NCI-H524 (cell line): ENCODE data around the gene TBC1D8B.
"Not testable (repeated sequence)": the region's sequence is repeated elsewhere in the genome, so short reads cannot be mapped to it uniquely, and the experiment has no call there.

ENCODE experiments used
- DNase-seq, 2 experiments: peaks; one replicate each; lab custom pipeline; 2025; lab: John Stamatoyannopoulos, UW

The TBC1D8B gene

GRCh38 chrX:106802388-106803275 lies at the start of gene TBC1D8B:
TSS of gene TBC1D8B (plus strand) at chrX:106802673. CDS start at chrX:106802854, 181 bp downstream.
- DNase-seq: peak; percentile 91 to 95

GRCh38 chrX:106769288-106769687 lies 33.2 kb upstream of the TBC1D8B start:
- DNase-seq: not testable (repeated sequence)

GRCh38 chrX:106774981-106775380 lies 27.5 kb upstream of the TBC1D8B start:
- DNase-seq: no peak

- no peak for DNase-seq
Measured at GRCh38 chrX:106780264-106780663, 22.2 kb upstream of the TBC1D8B start.

- no peak for DNase-seq
Measured at GRCh38 chrX:106780664-106781377, 21.7 kb upstream of the TBC1D8B start.

- no peak for DNase-seq
Measured at GRCh38 chrX:106783716-106784115, 18.8 kb upstream of the TBC1D8B start.

- DNase-seq: peak in 1 of 2 experiments; percentile 3
Measured at GRCh38 chrX:106791495-106791894, 11.0 kb upstream of the TBC1D8B start.

- DNase-seq: peak in 1 of 2 experiments; percentile 64
Measured at GRCh38 chrX:106802063-106802387, 448 bp upstream of the TBC1D8B start.

- DNase-seq: no peak
Measured at GRCh38 chrX:106811131-106811910, 8.8 kb downstream of the TBC1D8B start.

- DNase-seq: not testable (repeated sequence)
Measured at GRCh38 chrX:106812930-106813329, 10.5 kb downstream of the TBC1D8B start.

- DNase-seq: not testable (repeated sequence)
Measured at GRCh38 chrX:106814093-106814492, 11.6 kb downstream of the TBC1D8B start.

GRCh38 chrX:106862972-106863688 lies 60.7 kb downstream of the TBC1D8B start:
- DNase-seq: peak in 1 of 2 experiments; percentile 41

- DNase-seq: no peak
Measured at GRCh38 chrX:106863697-106864096, 61.2 kb downstream of the TBC1D8B start.

GRCh38 chrX:106872796-106873195 lies 70.3 kb downstream of the TBC1D8B start:
- not testable (repeated sequence) for DNase-seq

GRCh38 chrX:106874075-106874474 lies 71.6 kb downstream of the TBC1D8B start:
- DNase-seq: peak in 1 of 2 experiments; percentile 40

GRCh38 chrX:106875151-106875550 lies 72.7 kb downstream of the TBC1D8B start:
- DNase-seq: no peak

GRCh38 chrX:106889468-106889867 lies 87.0 kb downstream of the TBC1D8B start:
- no peak for DNase-seq

- peak; percentile 28 to 69 for DNase-seq
Measured at GRCh38 chrX:106891762-106892460, 89.4 kb downstream of the TBC1D8B start.

GRCh38 chrX:106894392-106894909 lies 92.0 kb downstream of the TBC1D8B start:
- peak; percentile 43 to 85 for DNase-seq

GRCh38 chrX:106894978-106895452 lies 92.5 kb downstream of the TBC1D8B start:
- DNase-seq: peak in 1 of 2 experiments; percentile 4
